ENCODE results near the gene TSPAN9. TPM values are rescaled to one million over a fixed set of nuclear protein-coding genes. Genes with fewer than 3 reads are reported as not detected.

TSPAN9 gene
- total RNA-seq, 1 donor from 2014 or later, result 31.7 TPM

GRCh38 chr12:3161861-3162260, 84.7 kb downstream of the TSPAN9 start:
- Mint-ChIP-seq H3K27me3 (no peaks in the 10 kb centered on the region), H3K4me1 (ENCODE audit: unreplicated experiment) (peaks cover 14% of the 10 kb centered on the region), H3K9me3 (peaks cover 7% of the 10 kb centered on the region), H3K4me3 (no peak overlapping the region), H3K27ac (no peak overlapping the region), H3K36me3 (peaks cover 25% of the 10 kb centered on the region)
- no peak for DNase-seq (ENCODE audit: extremely low spot score, unreplicated experiment)
- TF ChIP-seq CTCF (conservative IDR thresholded peaks at IDR 0.05), result no peak

- Mint-ChIP-seq H3K4me3 (no peak overlapping the region), H3K27ac (no peak overlapping the region), H3K36me3 (peaks cover 28% of the 10 kb centered on the region), H3K27me3 (peaks cover 15% of the 10 kb centered on the region), H3K4me1 (ENCODE audit: unreplicated experiment) (peaks cover 14% of the 10 kb centered on the region), H3K9me3 (peaks cover 7% of the 10 kb centered on the region)
- no peak for TF ChIP-seq CTCF (conservative IDR thresholded peaks at IDR 0.05)
- no peak for DNase-seq (ENCODE audit: extremely low spot score, unreplicated experiment)
Observed at GRCh38 chr12:3164454-3165077, 87.4 kb downstream of the TSPAN9 start.

GRCh38 chr12:3165078-3165980, 88.2 kb downstream of the TSPAN9 start:
- Mint-ChIP-seq H3K27me3 (peaks cover 17% of the 10 kb centered on the region), H3K4me1 (ENCODE audit: unreplicated experiment) (peaks cover 14% of the 10 kb centered on the region), H3K36me3 (peaks cover 23% of the 10 kb centered on the region), H3K4me3 (no peak overlapping the region), H3K9me3 (peaks cover 7% of the 10 kb centered on the region), H3K27ac (no peak overlapping the region)
- DNase-seq (ENCODE audit: extremely low spot score, unreplicated experiment), result no peak
- TF ChIP-seq CTCF (conservative IDR thresholded peaks at IDR 0.05), result no peak

- peaks cover 25% of the 10 kb centered on the region for H3K4me1 Mint-ChIP-seq (ENCODE audit: unreplicated experiment)
- H3K27me3 Mint-ChIP-seq, result peaks cover 29% of the 10 kb centered on the region
Observed at GRCh38 chr12:3167636-3168035, 90.5 kb downstream of the TSPAN9 start.

More at GRCh38 chr12:3167636-3168035, 90.5 kb downstream of the TSPAN9 start:
- Mint-ChIP-seq H3K9me3 (no peaks in the 10 kb centered on the region), H3K27ac (no peak overlapping the region), H3K36me3 (peaks cover 20% of the 10 kb centered on the region), H3K4me3 (no peak overlapping the region)
- no peak for TF ChIP-seq CTCF (conservative IDR thresholded peaks at IDR 0.05)
- DNase-seq (ENCODE audit: extremely low spot score, unreplicated experiment), result no peak

All from type B pancreatic cell (in vitro differentiated cells).